Body of pancreas (tissue), 4 donors: ENCODE data around the gene NAPA. TPM values are rescaled to one million over a fixed set of nuclear protein-coding genes. Genes with fewer than 3 reads are reported as not detected.

Experiments
- ATAC-seq: fragments of 150-250 bp; one replicate; pipeline ENCODE4 v1.9.1; 2016
- DNase-seq, 4 donors: peaks; one replicate each; pipeline ENCODE4 v3.0.0-alpha.2; 2019
- H3K27ac ChIP-seq, 4 donors: fragments of 200-600 bp; sonication (generic); 1 replicate in 3 of 4; 2 replicates in 1 of 4; pipeline versions ENCODE4 v1.5.1 to v1.6.1; 2016 to 2019; ENCODE audit warnings: mild to moderate bottlenecking in 1 of 4, mixed read lengths in 1 of 4, moderate library complexity in 1 of 4
- H3K27me3 ChIP-seq, 2 donors: fragments of 200-600 bp; sonication (generic); one replicate each; pipeline ENCODE4 v1.6.0; 2016; ENCODE audit warnings: mild to moderate bottlenecking in 1 of 2
- H3K36me3 ChIP-seq, 2 donors: fragments of 200-600 bp; sonication (generic); replicated peaks in 1 of 2; 2 replicates each; pipeline ENCODE4 v1.5.1; 2016; ENCODE audit warnings: low read depth in 2 of 2; ENCODE audit not compliant: insufficient read depth in 1 of 2
- H3K4me1 ChIP-seq: fragments of 200-600 bp; sonication (generic); one replicate; pipeline ENCODE4 v1.6.0; 2016
- H3K4me3 ChIP-seq, 2 donors: fragments of 200-600 bp; sonication (generic); 1 replicate in 1 of 2; 2 replicates in 1 of 2; pipeline ENCODE4 v1.5.1; 2016 to 2019
- H3K9me3 ChIP-seq, 3 donors: fragments of 200-600 bp; sonication (generic); 1 replicate in 2 of 3; 2 replicates in 1 of 3; pipeline ENCODE4 v1.5.1; 2016
- CTCF ChIP-seq, 7 experiments: fragments of 450-650 bp in 4 of 7; fragments of 200-600 bp in 3 of 7; sonication (generic) in 3 of 7; IDR thresholded peaks; one replicate each; pipeline ENCODE4 v1.5.1; 2016 to 2019; ENCODE audit warnings: antibody characterized with exemption in 7 of 7
- POLR2A ChIP-seq, 3 donors: fragments of 450-650 bp; IDR thresholded peaks; one replicate each; pipeline ENCODE4 v1.6.1; 2016; ENCODE audit warnings: antibody characterized with exemption in 3 of 3, mild to moderate bottlenecking in 2 of 3
- WGBS, 2 donors: methylation state at CpG; one replicate each; pipeline ENCODE4 v1.1.5; 2017; 5-methylcytosine and 5-hydroxymethylcytosine counted together
- intact Hi-C: fragments of 100-400 bp; cut with DNase I; formaldehyde crosslinking; loops from one replicate; pipeline ENCODE4 v1.15.1; 2023
- total RNA-seq, 2 donors: library from RNA; depleted of rRNA; stranded (reverse); fragments of >200 nt; gene quantifications; one replicate each; pipeline ENCODE4 v1.1.0, GENCODE V29; 2016

The NAPA gene
- total RNA-seq, 2 donors from 2014 or later: 71.5 to 94.9 TPM

- peaks cover 9% of the 10 kb centered on the region for H3K4me1 ChIP-seq
- no peak overlapping the region for H3K27ac ChIP-seq
- H3K36me3 ChIP-seq: no peaks in the 10 kb centered on the region
- WGBS, 2 donors: 64 to 70% methylated on average over 3 to 17 of the region's 17 CpGs
- no peaks in the 10 kb centered on the region for H3K27me3 ChIP-seq
- no peaks in the 10 kb centered on the region for H3K9me3 ChIP-seq
- TF ChIP-seq POLR2A (IDR thresholded peaks at IDR 0.05): no peak
- no peak for TF ChIP-seq CTCF (IDR thresholded peaks at IDR 0.05)
- DNase-seq (no peak), ATAC-seq (no peak)
- intact Hi-C loops: no loop called here
- no peak overlapping the region for H3K4me3 ChIP-seq
Measured at GRCh38 chr19:47476438-47476972, 38.4 kb downstream of the NAPA start.

DNA sequence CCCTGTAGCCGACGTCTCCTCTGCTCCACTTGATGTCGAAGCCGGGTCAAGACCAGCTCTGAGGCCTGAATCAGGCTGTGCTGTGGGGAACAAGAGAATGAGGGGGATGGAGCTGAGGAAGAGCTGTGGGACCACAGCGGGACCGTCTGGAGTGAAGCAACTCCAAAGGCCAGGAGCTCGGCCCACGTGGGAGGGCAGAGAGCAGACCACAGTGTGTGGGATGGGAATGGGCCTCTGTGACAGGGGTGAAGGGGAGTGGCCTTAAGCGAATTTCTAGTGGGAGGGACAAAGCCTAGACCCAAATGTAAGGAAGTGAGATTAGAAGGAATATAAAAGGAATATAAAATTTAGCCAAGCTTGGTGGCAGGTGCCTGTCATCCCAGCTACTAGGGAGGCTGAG, 39.4 kb downstream of the NAPA start:
- Histone ChIP-seq H3K4me3 (no peak overlapping the region), H3K4me1 (peaks cover 14% of the 10 kb centered on the region), H3K27me3 (no peaks in the 10 kb centered on the region), H3K9me3 (no peaks in the 10 kb centered on the region), H3K36me3 (no peaks in the 10 kb centered on the region), H3K27ac (no peak overlapping the region)
- intact Hi-C loops: no loop called here
- WGBS, 2 donors: 76% methylated on average over 8 to 9 of the region's 9 CpGs
- no peak for DNase-seq
- no peak for ATAC-seq
- no peak for TF ChIP-seq POLR2A (IDR thresholded peaks at IDR 0.05)
- no peak for TF ChIP-seq CTCF (IDR thresholded peaks at IDR 0.05)

DNA sequence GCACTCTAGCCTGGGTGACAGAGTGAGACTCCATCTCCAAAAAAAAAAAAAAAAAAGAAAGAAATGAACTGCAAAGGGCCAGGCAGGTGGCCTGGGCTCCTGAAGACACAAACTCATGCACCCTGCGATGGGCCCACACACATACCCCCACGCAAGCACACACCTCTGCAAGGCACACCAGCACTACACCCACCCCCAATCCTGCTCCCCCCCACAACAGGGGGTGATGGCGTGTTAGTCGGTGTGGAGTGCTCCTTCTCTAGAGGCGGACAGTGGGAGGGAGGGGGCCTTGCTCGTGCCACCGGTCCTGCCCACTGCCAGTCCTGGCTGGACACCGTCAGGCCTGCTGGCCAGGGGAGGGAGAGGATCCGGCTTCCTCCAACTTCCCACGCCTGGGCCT, 41.5 kb downstream of the NAPA start:
- Histone ChIP-seq H3K36me3 (no peaks in the 10 kb centered on the region), H3K4me3 (no peak overlapping the region), H3K9me3 (no peaks in the 10 kb centered on the region), H3K4me1 (peaks cover 22% of the 10 kb centered on the region), H3K27me3 (no peaks in the 10 kb centered on the region), H3K27ac (no peak overlapping the region)
- WGBS, 2 donors: 79 to 84% methylated on average over 3 to 8 of the region's 10 CpGs
- ATAC-seq (no peak), DNase-seq (no peak)
- intact Hi-C loops: no loop called here
- TF ChIP-seq POLR2A (IDR thresholded peaks at IDR 0.05) (no peak), CTCF (IDR thresholded peaks at IDR 0.05) (no peak)

GRCh38 chr19:47471733-47472457, 43.0 kb downstream of the NAPA start, which contains the start of gene SLC8A2:
Gene SLC8A2, minus strand, starts transcription at chr19:47471893. Its CDS starts 5,490 bp downstream, at chr19:47466403.
- peaks cover 22% of the 10 kb centered on the region for H3K4me1 ChIP-seq
- peak within 1 kb of the TSS in 1 of 2 donors; percentile 33 for H3K4me3 ChIP-seq
- H3K27me3 ChIP-seq: no peaks in the 10 kb centered on the region
- DNase-seq (peak; percentile 83 to 88 (median 86)), ATAC-seq (peak; percentile 83)
- H3K36me3 ChIP-seq: no peaks in the 10 kb centered on the region
- TF ChIP-seq CTCF (IDR thresholded peaks at IDR 0.05) (no peak), POLR2A (IDR thresholded peaks at IDR 0.05) (no peak)
- H3K27ac ChIP-seq: no peak within 1 kb of the TSS
- intact Hi-C loops: no loop called here
- H3K9me3 ChIP-seq: no peaks in the 10 kb centered on the region
- WGBS, 2 donors: 2 to 3% methylated on average over 20 to 25 of the region's 29 CpGs

GRCh38 chr19:47471381-47471732, 43.5 kb downstream of the NAPA start:
- Histone ChIP-seq H3K9me3 (no peaks in the 10 kb centered on the region), H3K4me3 (peak overlapping the region in 1 of 2 donors; percentile 33), H3K4me1 (peaks cover 22% of the 10 kb centered on the region), H3K27ac (no peak overlapping the region), H3K36me3 (no peaks in the 10 kb centered on the region), H3K27me3 (no peaks in the 10 kb centered on the region)
- no peak for DNase-seq
- TF ChIP-seq POLR2A (IDR thresholded peaks at IDR 0.05) (no peak), CTCF (IDR thresholded peaks at IDR 0.05) (no peak)
- 1 to 5% methylated on average over 4 to 16 of the region's 16 CpGs for WGBS, 2 donors
- intact Hi-C loops: no loop called here
- peak; percentile 26 for ATAC-seq
